Keratinocyte (primary cell): Measurements from ENCODE around the gene AKAP6. TPM values are rescaled to one million over a fixed set of nuclear protein-coding genes. Genes with fewer than 3 reads are reported as not detected.

ENCODE experiments used
- DNase-seq: peaks from one replicate; pipeline ENCODE4 v3.0.0-alpha.2; 2011; ENCODE audit warnings: low read depth, missing footprints, low spot score
- FAIRE-seq: peaks from 2 replicates; lab custom pipeline; 2011; peaks lifted over from hg19 to GRCh38; lab: Jason Lieb, UNC
- H2AFZ ChIP-seq: 2 replicates; pipeline ENCODE4 v1.6.0; 2012; ENCODE audit warnings: low read length, control low read depth, inconsistent platforms; ENCODE audit not compliant: control insufficient read depth
- H3K27ac ChIP-seq: 2 replicates; pipeline ENCODE4 v1.5.1; 2011; ENCODE audit warnings: low read length; ENCODE audit not compliant: control insufficient read depth, insufficient read depth
- H3K27me3 ChIP-seq: 3 replicates; pipeline ENCODE4 v1.6.0; 2011; ENCODE audit warnings: low read length; ENCODE audit not compliant: control insufficient read depth, insufficient read depth; ENCODE audit errors: extremely low read depth
- H3K36me3 ChIP-seq, 2 experiments: 2 replicates in 1 of 2; 3 replicates in 1 of 2; pipeline ENCODE4 v1.5.1; 2011; ENCODE audit warnings: low read length in 2 of 2, mild to moderate bottlenecking in 1 of 2; ENCODE audit not compliant: control insufficient read depth in 2 of 2, insufficient read depth in 2 of 2; ENCODE audit errors: extremely low read depth in 1 of 2
- H3K4me1 ChIP-seq: 3 replicates; pipeline ENCODE4 v1.5.1; 2011; ENCODE audit warnings: low read length; ENCODE audit not compliant: control insufficient read depth, insufficient read depth; ENCODE audit errors: extremely low read depth
- H3K4me2 ChIP-seq: 3 replicates; pipeline ENCODE4 v1.6.0; 2011; ENCODE audit warnings: low read depth, low read length; ENCODE audit not compliant: control insufficient read depth, insufficient read depth; ENCODE audit errors: extremely low read depth
- H3K4me3 ChIP-seq, 3 experiments: fragments of 200-600 bp in 1 of 3; sonication (generic) in 1 of 3; 2 replicates in 2 of 3; 3 replicates in 1 of 3; pipeline ENCODE4 v1.5.1; 2011 to 2016; ENCODE audit warnings: low read length in 3 of 3, mild to moderate bottlenecking in 3 of 3, control low read depth in 2 of 3, inconsistent platforms in 1 of 3, low read depth in 1 of 3, mixed read lengths in 1 of 3, mixed run types in 1 of 3, moderate library complexity in 1 of 3; ENCODE audit not compliant: control insufficient read depth in 2 of 3, insufficient read depth in 2 of 3; ENCODE audit errors: extremely low read depth in 1 of 3
- H3K79me2 ChIP-seq: 2 replicates; pipeline ENCODE4 v1.6.0; 2012; ENCODE audit warnings: low read length; ENCODE audit not compliant: control insufficient read depth, insufficient read depth
- H3K9ac ChIP-seq: 3 replicates; pipeline ENCODE4 v1.6.0; 2011; ENCODE audit warnings: low read length; ENCODE audit not compliant: control insufficient read depth, insufficient read depth; ENCODE audit errors: extremely low read depth
- H3K9me1 ChIP-seq: 3 replicates; pipeline ENCODE4 v1.6.0; 2011; ENCODE audit warnings: low read length; ENCODE audit not compliant: control insufficient read depth, insufficient read depth; ENCODE audit errors: extremely low read depth
- H3K9me3 ChIP-seq: 2 replicates; pipeline ENCODE4 v1.5.1; 2012; ENCODE audit warnings: low read depth, low read length; ENCODE audit not compliant: control insufficient read depth
- H4K20me1 ChIP-seq: 3 replicates; pipeline ENCODE4 v1.6.0; 2011; ENCODE audit warnings: low read length; ENCODE audit not compliant: control insufficient read depth, insufficient read depth; ENCODE audit errors: extremely low read depth
- EZH2 ChIP-seq: IDR thresholded peaks from one replicate; pipeline ENCODE4 v1.6.1; 2012; ENCODE audit warnings: inconsistent platforms, mild to moderate bottlenecking, low read length, moderate library complexity
- dilution Hi-C: fragments of 300-500 bp; cut with MboI; formaldehyde crosslinking; loops from one replicate; pipeline ENCODE4 v1.7.0; 2020; ENCODE audit warnings: low sequenced_read_pairs; ENCODE audit not compliant: extremely low pct_ligation_motif_present
- polyA plus RNA-seq, 5 experiments: library from polyadenylated mRNA; depleted of rRNA in 3 of 5; stranded (reverse) in 3 of 5; stranded (forward) in 1 of 5; unstranded in 1 of 5; fragments of >200 nt; gene quantifications; 1 replicate in 1 of 5; 2 replicates in 3 of 5; 3 replicates in 1 of 5; pipeline versions ENCODE4 v1.2.1 to v1.2.3, GENCODE V29; 2011 to 2012; ENCODE audit warnings: missing spikeins in 2 of 5, low read depth in 1 of 5, low replicate concordance in 1 of 5
- TF ChIP-seq, protein P1 (sequence below), 3 experiments: IDR thresholded peaks in 1 of 3; conservative IDR thresholded peaks in 1 of 3; optimal IDR thresholded peaks in 1 of 3; 2 replicates in 2 of 3; 3 replicates in 1 of 3; pipeline versions ENCODE3 to v1.5.1; 2011; ENCODE audit warnings: low read length in 3 of 3, mild to moderate bottlenecking in 3 of 3, moderate library complexity in 2 of 3, control low read depth in 1 of 3, inconsistent platforms in 1 of 3; ENCODE audit not compliant: insufficient read depth in 2 of 3; ENCODE audit errors: extremely low read depth in 1 of 3

AKAP6 gene
- polyA plus RNA-seq, 1 donor (not counting 4 experiments of a cell fraction or from before 2014, with no cell fraction given), result 2.0 TPM

DNA sequence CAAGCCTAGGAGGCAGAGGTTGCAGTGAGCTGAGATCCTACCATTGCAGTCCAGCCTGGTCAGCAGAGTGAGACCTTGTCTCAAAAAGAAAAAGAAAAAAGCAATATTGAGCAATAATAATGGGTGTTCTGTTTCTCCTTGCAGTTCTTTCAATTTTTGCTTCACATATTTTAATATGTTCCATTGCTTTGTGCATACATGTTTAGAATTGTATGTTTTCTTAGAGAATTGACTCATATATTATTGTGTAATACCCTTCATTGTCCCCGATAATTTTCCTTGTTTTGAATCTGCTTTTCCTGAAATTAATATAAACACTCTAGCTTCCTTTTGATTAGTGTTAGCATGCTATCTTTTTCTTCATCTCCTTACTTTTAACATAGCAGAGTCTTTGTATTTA lies 471.2 kb downstream of the AKAP6 start:
- peaks cover 2% of the 10 kb centered on the region for H3K9me3 ChIP-seq
- DNase-seq (no peak), FAIRE-seq (no peak)
- TF ChIP-seq EZH2, result no peak
- TF ChIP-seq, protein P1, sequence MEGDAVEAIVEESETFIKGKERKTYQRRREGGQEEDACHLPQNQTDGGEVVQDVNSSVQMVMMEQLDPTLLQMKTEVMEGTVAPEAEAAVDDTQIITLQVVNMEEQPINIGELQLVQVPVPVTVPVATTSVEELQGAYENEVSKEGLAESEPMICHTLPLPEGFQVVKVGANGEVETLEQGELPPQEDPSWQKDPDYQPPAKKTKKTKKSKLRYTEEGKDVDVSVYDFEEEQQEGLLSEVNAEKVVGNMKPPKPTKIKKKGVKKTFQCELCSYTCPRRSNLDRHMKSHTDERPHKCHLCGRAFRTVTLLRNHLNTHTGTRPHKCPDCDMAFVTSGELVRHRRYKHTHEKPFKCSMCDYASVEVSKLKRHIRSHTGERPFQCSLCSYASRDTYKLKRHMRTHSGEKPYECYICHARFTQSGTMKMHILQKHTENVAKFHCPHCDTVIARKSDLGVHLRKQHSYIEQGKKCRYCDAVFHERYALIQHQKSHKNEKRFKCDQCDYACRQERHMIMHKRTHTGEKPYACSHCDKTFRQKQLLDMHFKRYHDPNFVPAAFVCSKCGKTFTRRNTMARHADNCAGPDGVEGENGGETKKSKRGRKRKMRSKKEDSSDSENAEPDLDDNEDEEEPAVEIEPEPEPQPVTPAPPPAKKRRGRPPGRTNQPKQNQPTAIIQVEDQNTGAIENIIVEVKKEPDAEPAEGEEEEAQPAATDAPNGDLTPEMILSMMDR (optimal IDR thresholded peaks at IDR 0.05 in 1 of 3, IDR thresholded peaks at IDR 0.05 in 1 of 3, conservative IDR thresholded peaks at IDR 0.05 in 1 of 3; ENCODE audit: extremely low read depth in 1 of 3, insufficient read depth in 2 of 3, low read length in 3 of 3), result no peak
- no peaks in the 10 kb centered on the region for H3K27me3 ChIP-seq
- no peaks in the 10 kb centered on the region for H4K20me1 ChIP-seq
- H3K36me3 ChIP-seq, result no peaks in the 10 kb centered on the region
- H3K4me3 ChIP-seq, result no peak overlapping the region
- dilution Hi-C loops, result no loop called here
- H3K9me1 ChIP-seq, result no peaks in the 10 kb centered on the region
- no peaks in the 10 kb centered on the region for H3K4me1 ChIP-seq
- H3K79me2 ChIP-seq, result no peaks in the 10 kb centered on the region
- no peak overlapping the region for H3K27ac ChIP-seq
- no peak overlapping the region for H2AFZ ChIP-seq
- H3K4me2 ChIP-seq, result no peak overlapping the region
- H3K9ac ChIP-seq, result no peak overlapping the region

DNA sequence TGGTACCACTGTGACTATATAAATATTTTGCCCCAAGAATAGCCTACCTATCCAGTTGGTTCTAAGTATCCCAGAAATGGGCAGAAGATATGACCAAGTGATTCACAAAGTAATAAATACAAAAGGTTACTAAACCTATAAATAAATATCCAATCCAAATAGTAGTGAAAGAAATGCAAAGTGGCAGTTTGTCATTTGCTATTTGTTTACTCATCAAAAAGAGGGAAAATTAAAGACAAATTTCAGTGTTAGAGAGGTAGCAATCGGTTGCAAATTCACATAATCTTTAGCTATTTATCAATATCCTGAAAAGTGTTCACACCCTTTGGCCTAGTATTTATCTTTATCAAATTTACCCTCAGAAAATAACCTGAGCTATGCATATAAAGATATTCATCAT lies 473.2 kb downstream of the AKAP6 start:
- Histone ChIP-seq H3K9me3 (peaks cover 2% of the 10 kb centered on the region), H3K36me3 (no peaks in the 10 kb centered on the region), H3K4me3 (no peak overlapping the region), H3K4me2 (no peak overlapping the region), H4K20me1 (no peaks in the 10 kb centered on the region), H2AFZ (no peak overlapping the region), H3K4me1 (no peaks in the 10 kb centered on the region), H3K9me1 (no peaks in the 10 kb centered on the region), H3K9ac (no peak overlapping the region), H3K27me3 (no peaks in the 10 kb centered on the region), H3K79me2 (no peaks in the 10 kb centered on the region), H3K27ac (no peak overlapping the region)
- dilution Hi-C loops, result no loop called here
- FAIRE-seq (no peak), DNase-seq (no peak)
- TF ChIP-seq, protein P1 (optimal IDR thresholded peaks at IDR 0.05 in 1 of 3, IDR thresholded peaks at IDR 0.05 in 1 of 3, conservative IDR thresholded peaks at IDR 0.05 in 1 of 3; ENCODE audit: extremely low read depth in 1 of 3, insufficient read depth in 2 of 3, low read length in 3 of 3), result no peak
- no peak for TF ChIP-seq EZH2
